OCI-LY1 (cell line): ENCODE results near the gene LDLRAD4.

ENCODE experiments used
- CTCF ChIP-seq: fragments of 200-600 bp; sonication (generic), shearing (Covaris generic); IDR thresholded peaks from 2 replicates; pipeline ENCODE4 v1.5.1; 2017; ENCODE audit warnings: mild to moderate bottlenecking, antibody characterized with exemption, low read length, moderate library complexity, mixed read lengths
- EZH2 ChIP-seq: fragments of 200-600 bp; sonication (generic), shearing (Covaris generic); IDR thresholded peaks from 2 replicates; pipeline ENCODE4 v1.8.0; 2017; ENCODE audit warnings: borderline replicate concordance, mixed run types, mild to moderate bottlenecking, antibody characterized with exemption, low read length, moderate library complexity, mixed read lengths

- TF ChIP-seq CTCF = no peak
- TF ChIP-seq EZH2 = no peak
Measured at GRCh38 chr18:13551305-13551603, 332.7 kb downstream of the LDLRAD4 start.
